ENCODE results near the gene AXIN2.

The AXIN2 gene

DNA sequence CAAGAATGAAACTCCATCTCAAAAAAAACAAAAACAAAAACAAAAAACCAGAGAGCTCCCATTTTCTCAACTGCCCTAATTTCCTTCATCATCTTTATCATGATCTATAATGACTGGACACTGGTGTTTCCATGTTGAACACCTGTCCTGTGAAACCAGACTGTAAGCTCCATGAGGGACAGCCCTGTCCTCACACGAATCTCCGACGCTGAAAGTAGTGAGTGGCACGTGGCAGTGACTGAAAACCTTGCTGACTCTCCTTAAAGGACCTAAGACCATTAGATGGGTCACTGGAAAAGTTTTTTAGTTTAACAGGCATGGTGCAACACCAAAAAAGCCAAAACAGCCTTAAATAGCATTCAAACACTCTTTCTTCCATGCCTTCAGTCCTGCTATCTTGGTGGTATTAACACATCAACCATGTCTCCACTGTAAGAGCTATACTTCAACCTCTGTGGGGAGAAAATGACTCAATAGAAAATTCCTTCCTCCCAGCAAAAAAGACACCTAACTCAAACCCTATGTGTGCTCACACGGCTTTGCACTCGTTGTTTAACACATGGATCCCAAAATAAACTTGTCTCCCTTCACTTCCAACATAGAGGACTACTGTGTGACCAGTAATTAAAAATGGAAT, 8.3 kb downstream of the AXIN2 start:
- no peak for DNase-seq

DNA sequence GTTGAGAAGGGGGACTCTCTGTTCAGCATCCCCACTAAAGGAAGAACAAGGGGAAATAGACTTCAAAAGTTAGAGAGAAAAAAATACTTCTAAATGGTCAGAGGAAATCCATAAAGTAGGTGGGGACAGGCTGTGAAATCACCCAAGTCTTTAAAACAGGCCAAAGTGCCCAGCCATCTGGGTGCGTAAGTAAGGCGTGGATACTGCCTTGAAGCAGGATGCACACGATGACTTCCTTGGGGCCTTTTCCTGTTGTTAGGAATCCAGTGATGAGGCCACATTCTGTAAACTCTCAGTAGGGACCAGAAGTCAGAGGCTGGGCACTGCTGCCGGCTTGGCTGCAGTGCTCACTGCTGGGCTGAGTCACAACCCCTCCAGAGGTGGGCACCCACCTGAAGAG, 9.2 kb downstream of the AXIN2 start:
- no peak for DNase-seq

GRCh38 chr17:65551267-65552040, 10.0 kb downstream of the AXIN2 start:
- DNase-seq = no peak

GRCh38 chr17:65550758-65551157, 10.7 kb downstream of the AXIN2 start:
- DNase-seq = no peak

GRCh38 chr17:65550075-65550662, 11.3 kb downstream of the AXIN2 start:
- DNase-seq = no peak

GRCh38 chr17:65548269-65548969, 13.0 kb downstream of the AXIN2 start:
- no peak for DNase-seq

GRCh38 chr17:65547253-65547670, 14.2 kb downstream of the AXIN2 start:
- no peak for DNase-seq

DNA sequence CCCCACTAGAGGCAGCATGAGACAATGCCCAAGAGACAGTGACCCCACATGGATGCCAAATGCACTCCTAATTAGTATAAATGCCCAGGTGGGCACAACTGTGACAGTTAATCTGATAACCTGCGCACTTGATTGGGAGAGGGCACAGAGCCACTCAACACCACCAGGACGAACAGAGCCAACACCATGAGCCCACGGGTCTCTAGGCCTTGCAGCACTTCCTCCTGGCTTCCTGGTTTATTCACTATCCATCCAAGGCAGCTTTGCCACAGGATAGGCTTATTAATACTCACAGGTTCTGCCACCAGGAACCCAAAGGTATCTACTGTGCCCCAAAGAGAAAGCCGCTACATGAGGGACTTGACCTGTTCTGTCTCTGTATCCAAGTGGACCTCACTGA, 14.9 kb downstream of the AXIN2 start:
- no peak for DNase-seq

DNA sequence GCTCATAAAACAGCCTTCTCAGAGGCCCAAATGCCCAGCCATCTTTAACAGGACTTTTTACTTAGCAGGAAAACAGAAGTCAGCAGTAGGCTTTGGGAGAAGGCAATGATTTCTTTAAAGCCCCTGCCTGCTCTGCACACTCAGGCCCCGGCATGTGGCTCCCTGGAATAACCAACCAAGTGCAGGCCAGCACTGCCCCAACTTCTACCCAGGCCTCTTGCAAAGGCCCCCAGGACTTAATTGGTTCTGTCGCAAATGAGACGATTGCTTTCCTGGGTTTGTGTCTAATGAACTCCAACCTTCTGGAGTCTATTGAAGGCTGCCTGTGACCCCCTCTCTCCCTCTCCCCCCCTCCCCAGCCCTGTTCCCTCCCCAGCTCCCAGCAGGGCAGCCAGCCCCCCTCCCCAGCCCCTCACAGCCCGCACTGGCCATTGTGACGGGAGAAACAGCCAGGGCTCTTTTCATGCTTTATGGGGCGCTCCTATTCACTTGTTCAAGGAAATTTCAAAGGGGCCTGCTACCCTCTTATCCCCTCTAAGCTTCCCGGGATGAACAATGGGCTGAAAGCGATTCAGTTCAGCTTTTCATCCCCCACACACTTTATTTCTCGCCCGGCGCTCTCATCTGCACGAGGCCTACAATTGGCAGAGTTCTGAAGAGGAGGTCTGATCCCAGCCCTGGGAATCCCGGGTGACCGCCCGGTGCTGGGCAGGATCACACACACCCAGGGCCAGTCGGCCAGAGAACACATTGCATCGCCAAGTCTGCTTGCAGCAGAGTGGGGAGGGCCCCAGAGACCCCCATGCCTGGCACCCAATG, 15.5 kb downstream of the AXIN2 start:
- no peak for DNase-seq

DNA sequence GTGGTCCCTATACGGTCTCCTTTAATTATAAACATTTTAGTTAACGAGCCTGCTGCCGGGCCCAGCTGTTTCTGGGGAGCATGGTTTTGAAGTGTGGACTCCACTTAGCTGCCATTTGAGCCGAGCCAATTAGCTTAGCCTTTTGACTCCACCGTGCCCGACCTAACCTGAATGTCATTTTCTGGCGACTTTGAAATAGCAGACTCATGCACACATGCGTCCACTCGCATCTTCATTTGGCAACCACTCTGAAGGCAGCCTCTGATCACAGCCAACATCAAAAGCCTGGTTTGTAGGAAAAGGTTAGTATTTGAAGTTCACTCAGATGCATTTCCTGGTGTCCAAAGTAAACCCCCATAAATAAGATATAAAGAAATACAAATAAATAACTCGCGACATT, 16.8 kb downstream of the AXIN2 start:
- no peak for DNase-seq

DNA sequence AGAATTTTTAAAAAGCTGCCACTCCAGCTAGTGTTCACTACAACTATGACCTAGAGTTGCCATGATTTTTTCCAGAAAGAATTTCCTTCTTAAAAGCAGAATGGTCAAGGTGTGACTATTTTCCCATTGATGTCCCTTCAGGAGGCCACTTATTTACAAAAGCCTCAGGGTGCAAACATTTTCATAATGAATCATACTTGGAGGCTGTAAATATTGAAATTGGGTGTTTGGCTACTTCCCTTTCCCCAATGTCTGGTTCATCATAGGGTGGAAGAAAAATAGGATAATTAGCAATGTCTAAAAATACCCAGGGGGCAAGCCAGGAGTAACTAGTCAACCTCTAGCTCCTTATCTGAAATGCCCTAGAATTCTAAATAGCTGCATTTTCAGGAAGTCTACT, 18.8 kb downstream of the AXIN2 start:
- DNase-seq = no peak

DNA sequence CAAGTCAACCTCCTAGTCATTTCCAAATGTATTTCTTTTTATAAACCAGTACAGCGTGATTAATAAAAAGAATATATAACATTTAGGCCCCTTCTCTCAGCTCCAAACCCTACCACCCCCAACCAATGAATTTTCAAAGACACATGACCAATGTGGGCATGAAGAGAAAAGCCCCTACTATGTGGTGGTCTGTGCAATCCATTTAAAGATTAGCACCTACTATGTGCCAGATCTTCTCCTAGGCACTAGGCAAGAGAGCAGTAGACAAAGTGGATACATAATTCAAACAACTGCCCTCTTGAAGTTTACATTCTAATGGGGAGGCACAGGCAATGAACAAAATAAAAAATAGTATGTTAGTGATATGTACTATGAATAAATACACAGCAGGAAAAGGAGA, 19.4 kb downstream of the AXIN2 start:
- no peak for DNase-seq

- DNase-seq = no peak
Measured at GRCh38 chr17:65541453-65541852, 20.0 kb downstream of the AXIN2 start.

DNA sequence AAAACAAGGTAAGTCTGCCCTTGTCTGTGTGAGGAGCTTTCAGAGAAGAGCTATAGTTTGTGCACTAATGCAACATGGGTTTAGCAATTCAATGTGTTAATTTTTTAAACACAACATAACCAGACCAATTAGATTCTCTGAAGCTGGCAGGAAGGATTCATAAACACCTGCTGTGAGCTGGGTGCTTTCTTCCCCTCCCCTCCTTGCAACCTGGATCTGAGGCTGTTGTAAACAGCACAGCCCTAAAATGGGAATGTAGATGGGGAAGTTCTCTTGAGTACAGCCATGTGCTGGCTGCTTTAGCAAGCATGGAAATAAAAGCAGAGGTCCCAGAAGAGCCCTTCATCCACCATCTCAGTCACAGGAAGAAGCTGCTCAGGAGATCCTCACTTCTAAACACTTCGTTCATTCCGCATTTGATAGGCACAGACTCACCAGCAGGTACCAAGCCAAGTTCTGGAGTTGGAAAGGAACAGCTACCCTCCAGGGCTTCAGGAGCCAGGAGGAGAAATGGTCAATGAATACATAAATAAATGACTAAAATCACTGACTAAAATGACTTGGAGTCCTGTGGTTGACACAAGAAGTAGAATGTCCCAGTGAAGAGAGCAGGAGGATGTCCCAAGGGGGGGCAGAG, 21.7 kb downstream of the AXIN2 start:
- DNase-seq = no peak

DNA sequence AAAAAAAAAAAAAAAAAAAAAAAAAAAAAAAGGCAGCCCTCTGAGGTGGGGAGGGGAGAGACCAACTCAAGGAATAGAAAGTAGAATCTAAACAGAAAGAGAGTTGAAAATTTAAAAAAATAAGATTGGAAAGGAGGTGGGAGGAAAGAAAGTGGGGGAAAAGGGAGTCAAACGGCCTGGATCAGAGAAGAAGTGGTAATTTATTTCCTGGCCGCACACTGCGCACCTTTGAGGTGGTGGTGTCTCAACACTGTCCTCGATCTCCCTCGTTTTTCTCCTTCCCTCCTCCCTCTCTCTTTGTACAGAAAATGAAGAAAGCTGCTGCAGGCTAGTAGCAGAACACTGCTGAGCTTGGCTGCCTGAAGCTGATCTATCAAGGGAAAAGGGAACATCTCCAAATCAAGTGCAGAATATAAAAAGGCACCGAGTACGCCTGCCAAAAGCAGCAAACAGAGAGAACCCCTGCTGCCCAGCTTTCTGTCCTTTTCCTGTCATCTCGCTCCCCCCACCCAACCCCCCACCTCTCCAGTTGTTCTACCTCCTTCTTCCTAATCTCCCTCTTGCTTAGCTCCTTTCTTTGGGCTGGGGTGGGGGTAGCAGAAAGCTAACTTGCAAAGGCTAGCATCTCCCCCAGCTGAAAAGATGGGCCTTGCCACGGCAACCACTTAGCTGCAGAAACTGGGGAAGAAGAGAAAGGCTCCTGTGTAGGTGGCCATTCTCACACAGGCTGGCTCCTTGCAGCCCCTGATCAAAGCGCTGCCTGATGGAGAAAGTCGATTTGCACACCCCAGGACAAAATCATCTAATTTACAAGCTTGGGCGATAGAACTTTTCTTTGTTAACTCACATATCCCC, 22.5 kb downstream of the AXIN2 start:
- DNase-seq = no peak

- DNase-seq = no peak
Measured at GRCh38 chr17:65537845-65538674, 23.4 kb downstream of the AXIN2 start.

DNA sequence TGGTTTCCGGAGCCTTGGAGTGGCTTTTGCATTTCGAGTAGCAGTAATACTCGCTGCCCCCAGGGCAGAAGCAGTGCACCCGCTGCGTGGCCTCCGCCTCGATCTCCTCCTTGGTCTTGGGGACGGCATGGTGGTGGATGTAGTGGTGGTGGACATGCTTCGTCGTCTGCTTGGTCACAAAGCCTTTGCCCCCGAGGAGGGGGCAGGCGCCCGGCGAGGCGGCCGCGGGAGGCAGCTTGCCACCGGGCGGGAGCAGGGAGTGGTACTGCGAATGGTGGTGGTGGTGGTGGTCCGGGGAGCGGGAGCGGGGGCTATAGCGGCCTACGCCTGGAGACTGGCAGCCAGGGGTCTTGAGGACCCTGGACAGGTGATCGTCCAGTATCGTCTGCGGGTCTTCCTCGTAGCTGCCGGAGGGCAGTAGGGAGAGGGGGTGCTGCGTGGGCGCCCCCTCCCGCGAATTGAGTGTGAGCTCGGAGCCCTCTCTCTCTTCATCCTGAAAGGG, 24.1 kb downstream of the AXIN2 start:
- DNase-seq = no peak

GRCh38 chr17:65536573-65537342, 24.7 kb downstream of the AXIN2 start:
- no peak for DNase-seq

All from activated CD8-positive, alpha-beta memory T cell treated with anti-CD3 and anti-CD28 coated beads for 24 hours (primary cell).